GM18499 (cell line): ENCODE results near the gene LGR6.
"Not testable (repeated sequence)": the region's sequence is repeated elsewhere in the genome, so short reads cannot be mapped to it uniquely, and the experiment has no call there.

Experiments used
- ATAC-seq: cut with Tn5 transposase; IDR thresholded peaks from one replicate; pipeline ENCODE4 v1.9.1; 2021; ENCODE audit warnings: moderate number of reproducible peaks; ENCODE audit not compliant: insufficient read depth, unreplicated experiment

Gene LGR6

DNA sequence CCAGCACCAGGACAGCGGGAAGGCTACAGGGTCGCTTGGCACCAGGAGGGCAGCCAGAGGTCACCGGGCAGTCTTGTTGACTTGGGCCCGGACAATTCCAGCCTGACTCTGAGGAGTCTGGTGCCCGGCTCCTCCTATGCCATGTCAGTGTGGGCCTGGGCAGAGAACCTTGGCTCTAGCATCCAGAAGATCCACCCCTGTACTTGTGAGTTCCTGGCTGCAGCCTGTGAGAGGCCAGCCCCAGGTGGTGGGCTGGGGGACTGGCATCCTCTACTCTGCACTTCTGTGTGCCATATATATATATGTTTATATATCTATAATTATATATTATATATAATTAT lies 21.6 kb upstream of the LGR6 start:
- no peak for ATAC-seq

DNA sequence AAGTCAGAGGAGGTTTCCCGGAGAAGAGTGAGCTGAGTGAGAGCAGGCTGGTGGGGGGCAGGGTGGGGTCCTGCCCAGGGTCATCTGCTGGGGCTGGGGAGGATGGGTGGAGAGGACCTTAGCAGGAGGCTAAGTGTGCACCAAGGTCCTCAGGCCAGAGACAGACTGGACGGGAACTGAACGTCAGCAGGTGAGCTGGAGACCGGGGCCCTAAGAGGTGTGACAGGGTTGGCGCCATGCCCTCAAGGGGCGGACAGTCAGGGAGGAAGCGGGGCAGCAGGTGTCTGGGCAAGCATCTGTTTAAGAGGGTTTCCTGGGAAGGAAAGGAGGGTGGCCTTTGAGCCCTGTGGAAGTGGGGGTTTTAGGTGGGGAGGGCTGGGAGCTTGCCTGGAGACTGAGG lies 19.6 kb upstream of the LGR6 start:
- no peak for ATAC-seq

GRCh38 chr1:202176949-202177927 lies 16.4 kb upstream of the LGR6 start:
- no peak for ATAC-seq

DNA sequence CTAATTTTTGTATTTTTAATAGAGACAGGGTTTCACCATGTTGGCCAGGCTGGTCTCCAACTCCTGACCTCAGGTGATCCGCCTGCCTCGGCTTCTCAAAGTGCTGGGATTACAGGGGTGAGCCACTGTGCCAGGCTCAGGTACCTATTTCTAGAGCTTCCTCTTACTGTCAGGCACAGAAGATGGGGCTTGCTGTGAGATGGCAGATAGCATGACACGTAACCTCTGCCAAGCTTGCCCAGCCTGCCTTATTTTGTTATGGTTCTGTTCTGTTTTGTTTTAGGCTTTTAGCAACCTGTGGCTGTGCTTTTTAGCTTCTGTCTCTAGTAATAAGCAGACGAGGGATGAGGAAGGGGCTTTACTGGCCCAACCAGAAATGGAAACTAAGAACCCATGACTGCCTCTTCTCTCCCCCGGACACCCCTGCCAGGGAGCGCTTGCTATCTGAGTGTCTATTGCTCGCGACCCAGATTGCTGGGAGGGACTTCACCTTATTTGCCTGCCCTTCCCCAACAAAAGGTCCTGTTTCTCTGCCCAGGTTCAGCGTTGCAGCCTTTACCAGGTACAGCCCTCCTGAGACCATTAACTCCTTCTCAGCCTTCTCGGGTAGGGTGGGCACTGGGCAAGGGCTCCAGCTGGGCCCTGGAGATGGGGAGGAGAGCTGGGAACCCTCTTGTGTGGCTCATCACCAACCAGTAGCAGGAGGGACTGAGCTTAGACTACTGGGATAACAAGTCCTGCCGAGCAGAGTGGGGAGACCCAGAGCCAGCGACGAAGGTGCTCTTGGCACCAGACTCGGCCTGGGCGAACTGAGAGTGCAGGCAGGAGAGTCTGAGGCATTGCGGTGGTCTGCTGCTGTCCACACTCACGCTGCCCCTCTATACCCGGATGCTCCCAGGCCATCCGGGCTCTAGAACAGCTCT lies 13.5 kb upstream of the LGR6 start:
- no peak for ATAC-seq

DNA sequence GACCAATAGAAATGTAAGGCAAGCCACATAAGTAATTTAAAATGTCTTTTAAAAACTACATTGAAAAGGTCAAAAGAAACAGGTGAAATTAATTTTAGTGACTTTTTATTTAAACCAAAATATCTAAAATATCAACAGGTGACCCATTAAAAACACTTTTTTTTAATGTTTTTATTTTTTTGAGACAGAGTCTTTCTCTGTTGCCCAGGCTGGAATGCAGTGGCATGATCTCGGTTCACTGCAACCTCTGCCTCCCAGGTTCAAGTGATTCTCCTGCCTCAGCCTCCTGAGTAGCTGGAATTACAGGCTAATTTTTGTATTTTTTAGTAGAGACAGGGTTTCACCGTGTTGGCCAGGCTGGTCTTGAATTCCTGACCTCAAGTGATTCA lies 12.9 kb upstream of the LGR6 start:
- not testable (repeated sequence) for ATAC-seq

GRCh38 chr1:202181586-202181985 lies 12.0 kb upstream of the LGR6 start:
- ATAC-seq: no peak

DNA sequence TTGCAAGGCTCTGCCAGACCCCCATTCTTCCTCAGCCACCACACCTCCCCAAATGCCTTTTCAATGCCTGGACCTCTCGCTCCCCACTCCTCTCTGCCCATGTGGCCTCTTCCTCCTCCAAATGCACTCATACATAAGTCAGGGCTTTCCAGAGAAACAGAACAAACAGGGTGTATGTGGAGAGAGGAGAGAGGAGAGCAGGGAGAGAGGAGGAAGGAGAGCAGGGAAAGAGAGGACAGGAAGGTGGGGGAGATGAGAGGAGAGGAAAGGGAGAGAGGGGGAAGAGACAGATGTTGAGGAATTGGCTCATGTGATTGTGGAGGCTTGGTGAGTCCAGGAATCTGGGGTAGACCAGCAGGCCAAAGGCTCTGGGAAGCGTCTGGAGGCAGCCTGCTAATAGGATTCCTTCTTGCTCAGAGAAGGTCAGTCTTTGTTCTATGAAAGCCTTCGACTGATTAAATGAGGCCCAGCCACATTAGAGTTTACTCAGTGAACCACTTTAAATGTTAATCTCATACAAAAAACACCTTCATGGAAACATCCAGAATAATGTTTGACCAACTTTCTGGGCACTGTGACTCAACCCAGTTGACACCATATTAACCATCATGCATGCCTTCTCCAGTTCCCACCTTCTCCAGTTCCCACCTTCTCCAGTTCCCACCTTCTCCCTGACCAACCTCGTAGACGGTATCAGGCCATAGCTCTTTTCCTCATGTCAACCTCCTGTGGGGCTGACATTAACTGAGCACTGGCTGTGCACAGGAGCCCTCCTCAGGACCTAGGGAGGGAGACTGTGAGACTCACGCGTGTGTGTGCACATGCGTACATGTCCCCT lies 11.3 kb upstream of the LGR6 start:
- ATAC-seq: no peak

DNA sequence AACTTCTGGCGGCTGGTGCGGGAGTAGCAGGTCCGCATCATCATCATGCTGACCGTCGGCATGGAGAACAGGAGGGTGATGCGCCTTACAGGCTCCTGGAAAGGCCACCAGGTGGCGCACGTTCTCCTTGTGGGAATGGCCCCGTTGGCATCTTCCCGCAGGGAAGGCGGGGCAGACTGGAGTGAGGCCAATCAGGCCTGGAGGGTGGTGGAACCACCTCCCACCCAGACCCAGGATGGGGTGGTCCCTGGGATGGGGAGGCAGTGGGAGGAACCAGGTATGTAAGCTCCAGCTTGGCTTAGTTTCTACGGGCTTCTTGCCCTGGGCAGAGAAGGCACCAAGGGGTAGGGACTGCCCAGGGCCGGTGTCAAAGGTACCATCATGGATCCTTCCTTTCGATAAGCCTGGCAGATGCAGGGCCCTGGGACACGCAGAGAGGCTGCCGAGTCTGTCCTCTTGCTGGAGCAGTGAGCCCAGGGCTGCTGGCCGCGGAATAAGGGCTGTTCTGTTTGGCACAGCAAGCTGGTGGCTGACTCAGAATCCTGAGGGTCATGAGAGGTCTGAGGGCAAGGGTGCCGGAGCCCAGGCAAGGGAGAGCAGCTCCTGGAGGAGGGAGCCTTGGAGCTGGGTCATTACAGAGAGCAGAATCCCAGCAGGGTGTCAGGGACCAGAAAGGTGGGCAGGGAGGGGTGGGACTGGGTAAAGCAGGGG lies 8.7 kb upstream of the LGR6 start:
- no peak for ATAC-seq

- no peak for ATAC-seq
Measured at GRCh38 chr1:202186327-202186726, 7.3 kb upstream of the LGR6 start.

DNA sequence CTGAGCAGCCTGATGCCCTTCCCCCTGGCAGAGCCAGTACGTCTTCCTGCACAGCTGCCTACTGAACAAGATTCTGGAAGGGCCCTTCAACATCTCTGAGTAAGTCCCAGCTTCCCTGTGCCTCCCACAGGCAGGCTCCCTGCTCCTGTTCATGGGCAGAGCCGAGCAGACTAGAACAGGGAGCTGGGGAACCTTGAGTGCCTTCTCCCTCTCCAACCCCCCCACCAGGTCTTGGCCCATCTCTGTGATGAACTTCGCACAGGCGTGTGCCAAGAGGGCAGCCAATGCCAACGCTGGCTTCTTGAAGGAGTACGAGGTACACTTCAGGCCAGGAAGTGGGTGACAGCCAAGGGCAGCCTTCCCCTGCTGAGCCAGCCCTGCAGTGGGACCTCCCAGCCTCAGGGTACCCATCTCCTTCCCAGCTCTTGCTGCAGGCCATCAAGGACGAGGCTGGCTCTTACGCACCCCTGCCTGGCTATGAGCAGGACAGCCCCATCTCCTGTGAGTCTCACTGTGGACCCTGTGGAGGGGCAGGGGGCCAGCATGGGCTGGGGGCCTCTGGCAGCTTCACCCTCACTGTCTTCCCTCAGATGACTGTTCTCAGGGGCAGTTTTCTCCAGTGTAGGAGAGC lies 6.4 kb upstream of the LGR6 start:
- no peak for ATAC-seq

DNA sequence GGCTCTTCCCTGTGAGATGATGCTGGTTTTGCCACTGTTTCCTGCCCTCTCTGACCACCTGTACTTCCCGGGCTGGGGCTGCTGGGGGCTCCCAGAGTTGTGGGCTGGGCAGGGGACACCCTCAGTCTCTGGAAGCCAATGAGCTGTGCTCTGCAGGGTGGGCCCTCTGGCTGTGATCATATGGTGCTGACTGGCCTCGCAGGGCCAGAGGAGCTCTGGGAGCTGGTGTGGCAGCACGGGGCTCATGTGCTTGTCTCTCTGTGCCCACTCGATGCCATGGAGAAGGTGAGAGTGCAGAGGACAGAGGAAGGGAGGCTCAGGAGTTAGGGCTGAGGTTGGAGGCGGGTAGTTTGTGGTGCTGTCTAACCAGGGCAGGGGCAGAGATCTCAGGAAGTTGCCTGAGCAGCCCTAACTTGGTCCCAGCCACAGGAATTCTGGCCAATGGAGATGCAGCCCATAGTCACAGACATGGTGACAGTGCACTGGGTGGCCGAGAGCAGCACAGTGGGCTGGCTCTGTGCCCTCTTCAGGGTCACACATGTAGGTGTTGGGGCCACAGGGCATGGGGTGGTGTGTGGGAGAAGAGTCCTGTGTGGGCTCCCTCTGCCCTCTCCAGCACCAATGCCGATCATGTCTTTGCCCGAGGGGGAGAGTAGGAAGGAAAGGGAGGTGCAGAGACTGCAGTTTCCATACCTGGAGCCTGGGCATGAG lies 5.7 kb upstream of the LGR6 start:
- ATAC-seq: no peak

GRCh38 chr1:202189001-202189790 lies 4.4 kb upstream of the LGR6 start:
- no peak for ATAC-seq

DNA sequence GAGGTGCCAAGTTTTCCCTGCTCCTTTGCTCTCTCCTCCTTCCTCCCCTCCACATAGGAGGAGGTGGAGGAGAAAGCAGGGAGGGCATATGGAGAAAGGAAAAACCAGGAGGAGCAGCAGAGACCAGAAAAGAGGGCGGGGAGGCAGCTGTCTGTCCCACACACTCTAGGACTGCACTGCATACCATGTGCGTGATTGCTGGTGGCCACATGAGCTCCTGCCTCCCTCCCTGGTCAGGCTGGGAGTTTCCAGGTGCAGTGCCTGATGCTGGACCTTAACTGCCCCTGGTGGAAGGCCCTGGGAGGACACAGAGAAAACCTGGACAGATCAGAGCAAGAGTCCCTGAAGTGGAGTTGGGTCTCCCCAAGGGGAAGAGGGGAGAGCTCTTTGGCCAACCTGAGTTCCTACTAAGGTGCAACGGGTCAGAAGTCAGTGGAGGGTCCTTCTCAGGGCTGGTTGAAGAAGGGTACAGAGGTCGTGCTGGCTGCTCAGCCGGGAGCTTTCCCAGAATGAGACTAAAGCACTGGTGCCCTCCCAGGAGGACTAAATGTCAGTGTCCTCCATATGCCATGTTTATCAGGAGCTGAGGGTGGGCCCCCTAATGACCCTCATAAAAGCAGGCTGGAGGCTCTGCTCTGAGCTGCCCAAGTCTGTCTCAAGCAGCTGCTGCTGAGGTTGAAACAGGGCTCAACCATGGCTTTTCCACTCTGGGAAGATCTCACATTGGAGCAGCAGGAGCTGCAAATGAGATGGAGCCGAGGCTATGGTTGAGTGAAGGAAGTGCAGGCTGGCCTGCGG lies 3.5 kb upstream of the LGR6 start:
- no peak for ATAC-seq

- not testable (repeated sequence) for ATAC-seq
Measured at GRCh38 chr1:202191391-202191790, 2.2 kb upstream of the LGR6 start.

DNA sequence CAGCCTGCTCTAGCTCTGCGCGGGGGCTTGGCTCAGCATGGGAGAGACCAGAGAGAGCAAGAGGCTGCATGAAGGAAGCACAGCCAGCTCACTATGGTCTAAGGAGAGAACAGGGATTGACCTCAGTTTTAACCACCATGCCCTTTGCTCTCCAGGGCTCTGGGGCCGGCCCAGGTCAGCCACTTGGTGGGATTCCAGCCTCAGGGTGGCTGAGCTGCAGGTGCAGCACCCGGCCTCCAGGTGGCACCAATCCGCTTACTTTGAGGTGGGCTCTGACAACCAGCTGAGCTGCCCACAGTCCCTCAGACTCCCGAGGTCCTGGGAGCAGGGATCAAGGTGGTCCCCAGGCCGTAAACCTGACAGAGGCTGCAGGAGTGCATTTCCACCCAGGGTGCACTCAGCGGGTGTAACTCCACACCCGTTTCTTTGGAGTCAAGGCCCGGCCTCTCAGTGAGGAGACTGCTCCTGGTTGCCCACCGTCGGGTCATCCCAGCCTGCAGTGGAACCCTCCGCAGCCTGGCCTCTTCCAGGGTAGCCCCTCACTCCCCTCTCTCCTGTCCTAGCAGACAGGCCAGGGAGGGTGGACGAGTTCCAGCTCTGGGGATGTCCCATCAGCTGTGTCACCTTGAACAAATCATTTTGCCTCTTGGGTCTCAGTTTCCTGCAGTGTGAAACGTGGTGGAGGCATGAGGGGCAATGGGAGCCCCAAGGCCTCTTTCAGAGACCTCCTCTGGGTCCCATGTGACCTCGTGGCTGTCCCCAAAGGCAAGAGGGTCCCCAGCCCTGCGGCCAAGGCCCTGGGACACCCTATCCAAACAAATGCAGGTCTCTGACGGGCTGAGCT lies 607 bp upstream of the LGR6 start:
- ATAC-seq: no peak

GRCh38 chr1:202194328-202194648 lies 689 bp downstream of the LGR6 start:
- no peak for ATAC-seq
